22Rv1 (cell line): Measurements from ENCODE around the gene STK38L.

Experiments used
- ZFX ChIP-seq: fragments of 450-650 bp; IDR thresholded peaks from 2 replicates; pipeline ENCODE4 v1.6.1; 2017; ENCODE audit warnings: antibody characterized with exemption, borderline replicate concordance
- TF ChIP-seq, protein P1 (sequence below): fragments of 450-650 bp; IDR thresholded peaks from 2 replicates; pipeline ENCODE4 v1.5.1; 2017; ENCODE audit warnings: mild to moderate bottlenecking

DNA sequence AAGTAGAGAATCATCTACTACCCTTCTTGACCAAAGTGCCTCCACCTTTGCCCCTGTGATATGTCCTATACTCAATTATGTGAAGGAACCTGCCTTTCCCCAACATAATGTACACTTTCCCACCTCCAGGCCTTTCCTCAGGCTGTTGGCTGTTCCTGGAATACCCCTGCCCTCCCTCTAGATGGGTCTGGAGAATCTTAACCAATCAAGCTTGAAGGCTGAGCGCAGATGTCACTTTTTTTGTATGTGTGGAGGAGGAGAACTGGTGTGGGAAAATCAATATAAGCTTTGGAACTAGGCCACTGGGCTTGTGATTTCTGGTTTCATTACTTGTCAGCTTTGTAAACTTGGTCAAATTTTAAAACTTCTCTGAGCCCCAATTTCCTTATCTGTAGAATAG is 93.3 kb downstream of the STK38L start:
- TF ChIP-seq, protein P1, sequence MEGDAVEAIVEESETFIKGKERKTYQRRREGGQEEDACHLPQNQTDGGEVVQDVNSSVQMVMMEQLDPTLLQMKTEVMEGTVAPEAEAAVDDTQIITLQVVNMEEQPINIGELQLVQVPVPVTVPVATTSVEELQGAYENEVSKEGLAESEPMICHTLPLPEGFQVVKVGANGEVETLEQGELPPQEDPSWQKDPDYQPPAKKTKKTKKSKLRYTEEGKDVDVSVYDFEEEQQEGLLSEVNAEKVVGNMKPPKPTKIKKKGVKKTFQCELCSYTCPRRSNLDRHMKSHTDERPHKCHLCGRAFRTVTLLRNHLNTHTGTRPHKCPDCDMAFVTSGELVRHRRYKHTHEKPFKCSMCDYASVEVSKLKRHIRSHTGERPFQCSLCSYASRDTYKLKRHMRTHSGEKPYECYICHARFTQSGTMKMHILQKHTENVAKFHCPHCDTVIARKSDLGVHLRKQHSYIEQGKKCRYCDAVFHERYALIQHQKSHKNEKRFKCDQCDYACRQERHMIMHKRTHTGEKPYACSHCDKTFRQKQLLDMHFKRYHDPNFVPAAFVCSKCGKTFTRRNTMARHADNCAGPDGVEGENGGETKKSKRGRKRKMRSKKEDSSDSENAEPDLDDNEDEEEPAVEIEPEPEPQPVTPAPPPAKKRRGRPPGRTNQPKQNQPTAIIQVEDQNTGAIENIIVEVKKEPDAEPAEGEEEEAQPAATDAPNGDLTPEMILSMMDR = no peak
- TF ChIP-seq ZFX = no peak
